Endothelial cell of umbilical vein (primary cell): Measurements from ENCODE around the gene PRG2.

Source experiments
- CTCF ChIP-seq, 2 donors: IDR thresholded peaks; 1 replicate in 1 of 2; 2 replicates in 1 of 2; pipeline ENCODE4 v1.5.1; 2011; ENCODE audit warnings: low read length in 2 of 2, mild to moderate bottlenecking in 2 of 2, moderate library complexity in 2 of 2, control low read depth in 1 of 2, inconsistent platforms in 1 of 2, low read depth in 1 of 2; ENCODE audit not compliant: insufficient read depth in 1 of 2; ENCODE audit errors: extremely low read depth in 1 of 2
- EZH2 ChIP-seq: IDR thresholded peaks from 2 replicates; pipeline ENCODE4 v1.6.1; 2012; ENCODE audit warnings: borderline replicate concordance, low read depth, mild to moderate bottlenecking, moderate library complexity, low read length, inconsistent platforms; ENCODE audit not compliant: severe bottlenecking
- GATA2 ChIP-seq: IDR thresholded peaks from 2 replicates; pipeline ENCODE4 v1.7.0; 2011; ENCODE audit warnings: low read depth, mild to moderate bottlenecking, moderate library complexity, mixed read lengths, low read length; ENCODE audit not compliant: insufficient read length, insufficient read depth
- MAX ChIP-seq: IDR thresholded peaks from 2 replicates; pipeline ENCODE4 v1.6.1; 2011; ENCODE audit not compliant: insufficient read depth, insufficient read length
- POLR2A ChIP-seq: IDR thresholded peaks from 2 replicates; pipeline ENCODE4 v1.6.1; 2012; ENCODE audit warnings: low read depth, mild to moderate bottlenecking, control low read depth, low read length
- POLR2AphosphoS5 ChIP-seq: IDR thresholded peaks from 2 replicates; pipeline ENCODE4 v1.6.1; 2012; ENCODE audit warnings: low read depth, mild to moderate bottlenecking, control low read depth, low read length, moderate library complexity; ENCODE audit not compliant: insufficient read depth

- no peak for TF ChIP-seq MAX
- TF ChIP-seq CTCF (IDR thresholded peaks at IDR 0.05; ENCODE audit: extremely low read depth in 1 of 2, insufficient read depth in 1 of 2, low read depth in 1 of 2, low read length in 2 of 2): no peak
- no peak for TF ChIP-seq POLR2AphosphoS5
- TF ChIP-seq POLR2A: no peak
- no peak for TF ChIP-seq GATA2
- TF ChIP-seq EZH2: no peak
Observed at GRCh38 chr11:57418131-57418530, 27.7 kb upstream of the PRG2 start.
